Panc1 (cell line): Measurements from ENCODE around the gene CCDC141. TPM values are rescaled to one million over a fixed set of nuclear protein-coding genes. Genes with fewer than 3 reads are reported as not detected.

Experiments
- ATAC-seq: fragments of 200-7000 bp; cut with Tn5 transposase; 2 replicates; pipeline ENCODE4 v1.9.1; 2020; ENCODE audit warnings: mild to moderate bottlenecking, moderate library complexity
- BruUV-seq: library from RNA; stranded (reverse); fragments of 400-500 nt; replicated peaks from 2 replicates; lab custom pipeline; 2021; lab: Mats Ljungman, UMichigan
- CTCF ChIA-PET: fragments of 300-600 bp; sonication (Branson Sonifier 250); formaldehyde crosslinking; loops from one replicate; lab custom pipeline; 2022; ENCODE audit warnings: antibody characterized with exemption; lab: Charles Lee
- POLR2A ChIA-PET: fragments of 300-600 bp; sonication (Branson Sonifier 250); formaldehyde crosslinking; loops from one replicate; lab custom pipeline; 2022; ENCODE audit warnings: antibody characterized with exemption; lab: Charles Lee
- DNase-seq: peaks from one replicate; pipeline ENCODE4 v3.0.0-alpha.2; 2010; ENCODE audit warnings: low read depth, low spot score
- H3K27ac ChIP-seq: 2 replicates; pipeline ENCODE4 v1.5.1; 2011; ENCODE audit warnings: mild to moderate bottlenecking, low read length, inconsistent platforms
- H3K27me3 ChIP-seq: fragments of 200-500 bp; sonication (Bioruptor generic); 2 replicates; pipeline ENCODE4 v1.6.0; 2014; ENCODE audit warnings: low read length, inconsistent platforms; ENCODE audit not compliant: control insufficient read depth, insufficient read depth
- H3K36me3 ChIP-seq: fragments of 200-500 bp; sonication (Bioruptor generic); 2 replicates; pipeline ENCODE4 v1.5.1; 2014; ENCODE audit warnings: inconsistent platforms, mild to moderate bottlenecking, low read length, moderate library complexity; ENCODE audit not compliant: control insufficient read depth, insufficient read depth
- H3K4me1 ChIP-seq: 2 replicates; pipeline ENCODE4 v1.5.1; 2011; ENCODE audit warnings: inconsistent platforms, mild to moderate bottlenecking, low read length, moderate library complexity; ENCODE audit not compliant: control insufficient read depth, insufficient read depth
- H3K4me3 ChIP-seq, 2 experiments: 2 replicates each; pipeline ENCODE4 v1.5.1; 2011 to 2012; ENCODE audit warnings: low read depth in 2 of 2, low read length in 2 of 2, mild to moderate bottlenecking in 2 of 2, inconsistent platforms in 1 of 2, moderate library complexity in 1 of 2
- H3K9me3 ChIP-seq: fragments of 200-500 bp; sonication (Bioruptor generic); 2 replicates; pipeline ENCODE4 v1.5.1; 2014; ENCODE audit warnings: low read depth, mild to moderate bottlenecking, inconsistent platforms, low read length, moderate library complexity; ENCODE audit not compliant: control insufficient read depth, insufficient read depth
- POLR2AphosphoS5 ChIP-seq: IDR thresholded peaks from 2 replicates; pipeline ENCODE4 v1.6.1; 2012; ENCODE audit warnings: mild to moderate bottlenecking, low read depth, low read length, moderate library complexity
- SIN3A ChIP-seq: IDR thresholded peaks from 2 replicates; pipeline ENCODE4 v1.6.1; 2012; ENCODE audit warnings: low read depth, mild to moderate bottlenecking, low read length, moderate library complexity, borderline replicate concordance; ENCODE audit not compliant: insufficient read depth
- TCF7L2 ChIP-seq: IDR thresholded peaks from 2 replicates; pipeline ENCODE4 v1.6.1; 2011; ENCODE audit warnings: mild to moderate bottlenecking, low read depth, low read length, inconsistent platforms
- in situ Hi-C: cut with HindIII; loops from 2 replicates; pipeline ENCODE4 v1.10.0; 2016; ENCODE audit warnings: low sequenced_read_pairs, low pct_unique_long_range_greater_than_20kb
- intact Hi-C: fragments of 100-400 bp; cut with micrococcal nuclease; formaldehyde crosslinking; loops from one replicate; pipeline ENCODE4 v1.10.0; 2022; ENCODE audit not compliant: unreplicated experiment
- total RNA-seq: library from RNA; stranded (reverse); gene quantifications from one replicate; pipeline ENCODE4 v1.2.1, GENCODE V29; 2021; ENCODE audit not compliant: unreplicated experiment
- TF ChIP-seq, protein P1 (sequence below), 2 experiments: IDR thresholded peaks; 2 replicates each; pipeline ENCODE4 v1.6.1; 2011 to 2012; ENCODE audit warnings: low read depth in 2 of 2, control low read depth in 1 of 2, low read length in 1 of 2, mild to moderate bottlenecking in 1 of 2, moderate library complexity in 1 of 2; ENCODE audit not compliant: insufficient read depth in 1 of 2
- TF ChIP-seq, protein P2 (sequence below): fragments of 450-650 bp; IDR thresholded peaks from 2 replicates; pipeline ENCODE4 v1.5.1; 2017; ENCODE audit warnings: mild to moderate bottlenecking

CCDC141 gene
- total RNA-seq, 1 experiment from 2014 or later, result 0.10 TPM

DNA sequence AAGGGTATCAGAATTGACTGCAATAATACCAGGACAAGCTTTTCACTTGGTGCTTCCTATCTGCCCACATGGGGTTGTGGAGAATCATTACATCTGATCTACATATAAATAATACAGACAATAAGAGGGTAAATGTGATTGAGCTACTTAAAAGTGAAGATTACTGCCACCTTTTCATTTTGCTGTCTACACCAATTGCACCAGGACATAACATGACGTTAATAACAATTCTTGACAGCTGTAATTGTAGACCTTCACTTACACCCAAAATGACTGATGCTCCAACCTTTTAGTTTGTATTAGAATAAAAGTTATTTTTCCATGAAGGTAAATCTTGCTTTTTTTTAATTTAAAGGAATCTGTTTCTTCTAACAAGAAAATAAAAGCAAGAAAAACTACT, 206.2 kb downstream of the CCDC141 start:
- POLR2A ChIA-PET, result no interaction called here
- Histone ChIP-seq H3K4me3 (no peak overlapping the region), H3K9me3 (no peaks in the 10 kb centered on the region), H3K4me1 (no peaks in the 10 kb centered on the region), H3K27me3 (no peaks in the 10 kb centered on the region), H3K27ac (no peak overlapping the region), H3K36me3 (no peaks in the 10 kb centered on the region)
- BruUV-seq, result no TSS peak
- TF ChIP-seq, protein P1, sequence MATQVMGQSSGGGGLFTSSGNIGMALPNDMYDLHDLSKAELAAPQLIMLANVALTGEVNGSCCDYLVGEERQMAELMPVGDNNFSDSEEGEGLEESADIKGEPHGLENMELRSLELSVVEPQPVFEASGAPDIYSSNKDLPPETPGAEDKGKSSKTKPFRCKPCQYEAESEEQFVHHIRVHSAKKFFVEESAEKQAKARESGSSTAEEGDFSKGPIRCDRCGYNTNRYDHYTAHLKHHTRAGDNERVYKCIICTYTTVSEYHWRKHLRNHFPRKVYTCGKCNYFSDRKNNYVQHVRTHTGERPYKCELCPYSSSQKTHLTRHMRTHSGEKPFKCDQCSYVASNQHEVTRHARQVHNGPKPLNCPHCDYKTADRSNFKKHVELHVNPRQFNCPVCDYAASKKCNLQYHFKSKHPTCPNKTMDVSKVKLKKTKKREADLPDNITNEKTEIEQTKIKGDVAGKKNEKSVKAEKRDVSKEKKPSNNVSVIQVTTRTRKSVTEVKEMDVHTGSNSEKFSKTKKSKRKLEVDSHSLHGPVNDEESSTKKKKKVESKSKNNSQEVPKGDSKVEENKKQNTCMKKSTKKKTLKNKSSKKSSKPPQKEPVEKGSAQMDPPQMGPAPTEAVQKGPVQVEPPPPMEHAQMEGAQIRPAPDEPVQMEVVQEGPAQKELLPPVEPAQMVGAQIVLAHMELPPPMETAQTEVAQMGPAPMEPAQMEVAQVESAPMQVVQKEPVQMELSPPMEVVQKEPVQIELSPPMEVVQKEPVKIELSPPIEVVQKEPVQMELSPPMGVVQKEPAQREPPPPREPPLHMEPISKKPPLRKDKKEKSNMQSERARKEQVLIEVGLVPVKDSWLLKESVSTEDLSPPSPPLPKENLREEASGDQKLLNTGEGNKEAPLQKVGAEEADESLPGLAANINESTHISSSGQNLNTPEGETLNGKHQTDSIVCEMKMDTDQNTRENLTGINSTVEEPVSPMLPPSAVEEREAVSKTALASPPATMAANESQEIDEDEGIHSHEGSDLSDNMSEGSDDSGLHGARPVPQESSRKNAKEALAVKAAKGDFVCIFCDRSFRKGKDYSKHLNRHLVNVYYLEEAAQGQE (IDR thresholded peaks at IDR 0.05; ENCODE audit: insufficient read depth in 1 of 2, low read depth in 2 of 2, low read length in 1 of 2), result no peak
- TF ChIP-seq POLR2AphosphoS5 (no peak), TCF7L2 (no peak), SIN3A (no peak)
- TF ChIP-seq, protein P2, sequence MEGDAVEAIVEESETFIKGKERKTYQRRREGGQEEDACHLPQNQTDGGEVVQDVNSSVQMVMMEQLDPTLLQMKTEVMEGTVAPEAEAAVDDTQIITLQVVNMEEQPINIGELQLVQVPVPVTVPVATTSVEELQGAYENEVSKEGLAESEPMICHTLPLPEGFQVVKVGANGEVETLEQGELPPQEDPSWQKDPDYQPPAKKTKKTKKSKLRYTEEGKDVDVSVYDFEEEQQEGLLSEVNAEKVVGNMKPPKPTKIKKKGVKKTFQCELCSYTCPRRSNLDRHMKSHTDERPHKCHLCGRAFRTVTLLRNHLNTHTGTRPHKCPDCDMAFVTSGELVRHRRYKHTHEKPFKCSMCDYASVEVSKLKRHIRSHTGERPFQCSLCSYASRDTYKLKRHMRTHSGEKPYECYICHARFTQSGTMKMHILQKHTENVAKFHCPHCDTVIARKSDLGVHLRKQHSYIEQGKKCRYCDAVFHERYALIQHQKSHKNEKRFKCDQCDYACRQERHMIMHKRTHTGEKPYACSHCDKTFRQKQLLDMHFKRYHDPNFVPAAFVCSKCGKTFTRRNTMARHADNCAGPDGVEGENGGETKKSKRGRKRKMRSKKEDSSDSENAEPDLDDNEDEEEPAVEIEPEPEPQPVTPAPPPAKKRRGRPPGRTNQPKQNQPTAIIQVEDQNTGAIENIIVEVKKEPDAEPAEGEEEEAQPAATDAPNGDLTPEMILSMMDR, result no peak
- CTCF ChIA-PET, result no interaction called here
- in situ Hi-C loops (no loop called here), intact Hi-C loops (no loop called here)
- ATAC-seq (no peak), DNase-seq (no peak)

DNA sequence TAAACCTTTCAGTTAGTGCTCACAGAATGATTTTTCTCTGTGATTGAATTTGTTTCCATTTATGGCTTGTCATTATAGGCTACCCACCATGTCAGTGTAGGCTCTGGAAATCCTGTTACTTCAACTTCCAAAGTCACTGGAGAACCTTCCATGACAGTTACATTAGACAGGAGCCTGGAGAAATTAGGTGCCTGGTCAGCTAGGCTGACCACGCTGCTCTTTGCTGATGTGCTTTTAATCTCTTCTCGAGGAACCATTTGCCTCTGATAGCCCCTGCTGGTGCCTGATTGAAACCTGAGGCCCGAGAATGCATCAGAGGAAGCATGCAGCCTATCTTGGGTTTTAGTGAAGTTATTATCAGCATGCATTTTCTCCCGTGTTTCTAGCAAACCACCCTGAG, 213.1 kb downstream of the CCDC141 start:
- no peaks in the 10 kb centered on the region for H3K4me1 ChIP-seq
- H3K4me3 ChIP-seq, result no peak overlapping the region
- TF ChIP-seq TCF7L2, result no peak
- TF ChIP-seq POLR2AphosphoS5, result no peak
- TF ChIP-seq, protein P1 (IDR thresholded peaks at IDR 0.05; ENCODE audit: insufficient read depth in 1 of 2, low read depth in 2 of 2, low read length in 1 of 2), result no peak
- TF ChIP-seq, protein P2, result no peak
- no peak for TF ChIP-seq SIN3A
- in situ Hi-C loops, result no loop called here
- H3K27ac ChIP-seq, result no peak overlapping the region
- no TSS peak for BruUV-seq
- no peaks in the 10 kb centered on the region for H3K9me3 ChIP-seq
- DNase-seq, result no peak
- H3K36me3 ChIP-seq, result no peaks in the 10 kb centered on the region
- intact Hi-C loops, result no loop called here
- ATAC-seq, result no peak
- H3K27me3 ChIP-seq, result no peaks in the 10 kb centered on the region
- POLR2A ChIA-PET, result no interaction called here
- CTCF ChIA-PET, result no interaction called here
